HG02571 (cell line): ENCODE measurements around the gene KCNAB2.
"Not testable (repeated sequence)": the region's sequence is repeated elsewhere in the genome, so short reads cannot be mapped to it uniquely, and the experiment has no call there.

Experiments used
- ATAC-seq: cut with Tn5 transposase; IDR thresholded peaks from one replicate; pipeline ENCODE4 v1.9.1; 2021; ENCODE audit warnings: mild to moderate bottlenecking, moderate library complexity; ENCODE audit not compliant: unreplicated experiment

Gene KCNAB2

GRCh38 chr1:6052543-6053205 is 7.0 kb downstream of the KCNAB2 start:
- no peak for ATAC-seq

GRCh38 chr1:6053206-6053546 is 7.5 kb downstream of the KCNAB2 start:
- no peak for ATAC-seq

DNA sequence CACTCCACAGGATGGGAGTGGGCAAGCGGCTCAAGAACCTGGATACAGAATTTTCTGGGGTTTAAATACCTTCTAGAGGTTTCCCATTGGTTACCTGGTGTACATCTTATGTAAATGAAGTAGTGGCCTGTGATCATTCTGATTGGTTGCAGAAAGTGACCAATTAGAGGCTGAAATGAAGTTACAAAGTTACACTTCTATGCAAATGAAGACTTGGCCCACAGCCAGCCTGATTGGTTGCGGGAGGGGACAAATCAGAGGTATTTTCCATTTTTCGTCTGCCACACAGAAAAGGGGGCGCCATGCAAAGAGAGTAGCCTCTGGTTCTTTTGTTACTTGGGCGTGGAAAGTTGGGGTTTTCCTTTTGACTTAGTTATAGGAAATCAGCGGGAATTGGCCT is 8.9 kb downstream of the KCNAB2 start:
- no peak for ATAC-seq

DNA sequence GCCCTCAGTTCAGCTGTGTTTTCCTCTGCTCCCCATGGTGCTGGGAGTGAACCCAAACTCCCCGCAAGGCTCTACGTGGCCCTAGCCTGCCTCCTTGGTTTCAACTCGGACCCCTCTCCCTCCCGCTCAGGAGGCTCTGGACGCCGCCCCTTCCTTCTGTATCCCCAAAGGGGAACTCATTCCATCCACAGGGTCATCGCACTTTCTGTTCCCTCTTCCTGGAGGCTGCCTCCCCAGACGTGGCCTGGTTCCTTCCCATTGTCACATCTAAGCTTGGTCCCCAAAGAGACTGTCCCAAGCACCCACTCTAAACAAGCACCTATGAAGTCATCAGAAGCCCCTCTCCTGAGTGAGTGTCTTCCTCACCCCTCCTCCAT is 10.9 kb downstream of the KCNAB2 start:
- no peak for ATAC-seq

- ATAC-seq, result no peak
Measured at GRCh38 chr1:6057170-6057845, 11.6 kb downstream of the KCNAB2 start.

DNA sequence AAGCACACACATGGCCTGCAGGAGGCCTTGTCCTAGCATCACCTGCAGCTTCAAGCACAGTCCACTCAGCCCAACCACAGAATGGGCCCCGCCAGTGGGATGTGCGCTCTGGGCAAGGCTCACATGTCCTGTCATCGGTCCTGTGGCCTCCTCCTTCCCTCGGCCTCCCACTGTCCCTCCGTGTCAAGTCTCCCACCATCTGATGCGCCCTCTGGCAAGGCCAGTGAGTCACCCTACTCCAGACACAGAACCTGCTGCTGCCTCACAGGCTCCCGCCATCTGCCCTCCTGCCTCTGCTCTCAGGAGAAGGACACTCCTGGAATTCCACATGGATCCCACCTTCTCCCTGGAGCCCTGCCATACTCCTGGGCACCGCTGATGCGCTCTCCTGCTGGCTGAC is 14.2 kb downstream of the KCNAB2 start:
- no peak for ATAC-seq

- no peak for ATAC-seq
Measured at GRCh38 chr1:6062670-6063069, 17.0 kb downstream of the KCNAB2 start.

GRCh38 chr1:6063532-6064053 is 17.9 kb downstream of the KCNAB2 start:
- ATAC-seq, result not testable (repeated sequence)

- ATAC-seq, result no peak
Measured at GRCh38 chr1:6065093-6065858, 19.6 kb downstream of the KCNAB2 start.

DNA sequence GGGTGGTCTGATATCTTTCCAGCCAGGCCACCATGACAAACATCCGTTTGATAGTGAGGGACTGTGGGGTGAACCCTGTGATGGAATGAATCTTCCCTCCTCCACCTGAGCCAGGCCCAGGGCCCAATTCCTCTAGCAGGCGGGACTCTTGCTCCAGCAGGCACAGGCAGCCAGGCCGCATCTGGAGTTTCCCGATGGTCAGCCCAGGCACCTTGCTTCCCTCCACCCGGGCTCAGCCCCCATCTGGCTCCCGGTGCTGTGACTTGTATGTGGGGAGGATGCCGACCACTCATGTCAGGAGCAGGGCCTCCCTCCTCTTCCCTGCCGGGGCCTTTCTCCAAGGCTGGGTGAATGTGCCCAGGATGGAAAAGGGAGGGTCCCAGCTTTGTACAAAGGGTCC is 21.0 kb downstream of the KCNAB2 start:
- ATAC-seq, result no peak

DNA sequence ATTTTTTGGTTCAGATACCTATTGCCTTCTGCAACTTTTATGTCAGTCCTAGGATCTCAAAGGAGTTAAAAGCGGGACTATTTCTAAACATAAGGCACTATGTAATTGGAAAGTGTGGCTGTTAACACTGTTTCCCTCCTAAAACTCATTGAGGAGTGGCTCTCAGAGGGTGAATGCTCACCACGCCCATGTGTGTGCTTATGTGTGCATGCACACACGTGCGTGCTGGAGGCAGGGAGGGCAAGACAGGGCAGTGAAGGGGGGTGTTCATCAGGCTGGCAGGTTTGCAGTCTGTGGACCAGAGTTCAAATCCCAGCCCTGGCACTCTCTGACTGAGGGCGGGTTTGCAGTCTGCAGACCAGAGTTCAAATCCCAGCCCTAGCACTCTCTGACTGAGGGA is 22.4 kb downstream of the KCNAB2 start:
- no peak for ATAC-seq

DNA sequence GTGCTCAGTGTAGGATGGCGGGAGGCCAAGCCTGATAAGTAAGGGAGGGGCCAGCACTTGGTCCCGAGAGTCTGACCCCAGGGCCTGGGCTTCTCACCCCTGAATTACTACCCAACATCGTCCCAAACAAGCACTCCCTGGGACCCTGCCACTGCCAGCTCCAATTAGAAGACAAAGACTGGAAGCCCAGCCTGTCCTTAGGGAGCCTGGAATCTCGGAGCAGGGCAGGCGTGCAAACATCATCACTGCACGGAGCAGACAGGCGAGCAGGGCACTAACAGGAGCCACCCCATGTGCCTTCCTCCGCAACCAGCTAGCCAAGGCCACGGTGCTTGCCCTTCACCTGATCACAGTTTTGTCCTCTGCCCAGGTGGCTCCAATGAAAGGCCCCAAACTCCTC is 23.2 kb downstream of the KCNAB2 start:
- ATAC-seq, result no peak

DNA sequence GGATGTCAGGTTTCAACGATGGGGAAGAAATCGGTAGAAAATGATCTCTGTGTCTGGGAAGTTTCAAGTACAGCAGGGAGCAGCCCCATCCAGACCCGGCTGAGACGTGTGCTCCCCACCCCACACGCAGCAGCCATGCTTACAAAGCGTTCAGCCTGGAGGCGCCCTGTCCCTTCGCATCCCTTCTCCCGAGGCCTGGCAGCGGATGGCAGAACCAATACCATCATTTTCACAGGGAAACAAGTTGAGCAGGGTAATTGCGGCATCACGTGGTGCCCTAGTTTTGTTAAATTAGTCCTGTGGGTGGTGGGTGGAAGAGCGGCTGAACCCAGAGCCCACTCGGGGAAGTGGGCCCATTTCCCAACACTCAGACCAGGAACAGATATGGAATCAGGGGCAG is 23.9 kb downstream of the KCNAB2 start:
- ATAC-seq, result no peak

- ATAC-seq, result no peak
Measured at GRCh38 chr1:6070450-6070974, 24.8 kb downstream of the KCNAB2 start.

- no peak for ATAC-seq
Measured at GRCh38 chr1:6071219-6071618, 25.5 kb downstream of the KCNAB2 start.

- no peak for ATAC-seq
Measured at GRCh38 chr1:6072774-6073479, 27.2 kb downstream of the KCNAB2 start.

DNA sequence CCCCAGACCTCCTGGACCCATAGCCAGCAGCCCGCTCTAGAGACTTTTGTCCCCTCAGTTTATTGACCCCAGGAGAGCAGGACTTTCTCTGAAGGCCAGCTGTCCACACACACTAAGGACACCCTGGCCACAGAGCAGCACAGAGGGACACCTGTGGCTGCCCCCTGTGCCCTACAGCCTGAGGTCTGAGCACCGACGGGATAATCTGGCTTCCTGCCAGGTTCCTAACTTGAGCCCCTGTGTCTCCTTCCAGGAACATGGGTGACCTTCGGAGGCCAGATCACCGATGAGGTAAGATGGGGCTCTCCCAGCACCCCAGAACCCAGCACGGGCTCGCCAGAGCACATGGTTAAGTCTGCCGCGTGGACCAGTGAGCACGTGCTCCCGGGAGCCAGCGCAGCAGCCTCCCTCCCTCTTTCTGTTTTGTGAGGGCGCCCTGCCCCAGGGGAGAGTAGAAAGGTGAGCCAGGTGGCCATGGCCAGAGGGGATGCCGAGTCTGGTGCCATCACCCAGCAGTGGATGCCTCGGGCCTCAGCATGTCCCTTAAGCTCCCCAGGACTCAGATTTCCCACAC is 27.9 kb downstream of the KCNAB2 start:
- no peak for ATAC-seq

DNA sequence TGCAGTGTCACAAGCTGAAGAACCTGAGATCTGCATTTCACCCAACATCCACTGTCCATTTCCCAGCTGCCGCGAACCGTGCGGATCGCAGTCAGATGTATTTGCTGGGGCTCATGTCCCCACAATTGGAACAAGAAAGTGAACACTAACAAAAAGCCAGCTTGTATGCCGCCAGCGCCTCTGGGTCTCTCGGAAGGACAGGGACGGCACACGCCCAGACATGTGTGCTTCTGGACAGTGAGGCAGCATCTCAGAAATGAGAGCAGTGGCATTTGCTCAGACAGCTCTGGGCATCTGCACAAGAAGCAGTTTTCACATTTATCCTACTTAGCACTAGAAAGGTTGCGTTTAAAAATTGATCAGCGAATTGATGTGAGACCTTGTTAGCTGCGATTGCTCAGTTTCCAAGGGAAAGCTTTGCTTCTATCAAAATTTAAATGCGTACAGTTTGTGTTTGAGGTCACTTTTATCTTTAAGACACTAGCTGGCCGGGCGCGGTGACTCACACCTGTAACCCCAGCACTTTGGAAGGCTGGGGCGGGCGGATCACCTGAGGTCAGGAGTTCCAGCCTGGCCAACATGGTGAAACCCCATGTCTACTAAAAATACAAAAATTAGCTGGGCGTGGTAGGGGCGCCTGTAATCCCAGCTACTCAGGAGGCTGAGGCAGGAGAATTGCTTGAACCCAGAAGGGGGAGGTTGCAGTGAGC is 28.7 kb downstream of the KCNAB2 start:
- ATAC-seq, result no peak

DNA sequence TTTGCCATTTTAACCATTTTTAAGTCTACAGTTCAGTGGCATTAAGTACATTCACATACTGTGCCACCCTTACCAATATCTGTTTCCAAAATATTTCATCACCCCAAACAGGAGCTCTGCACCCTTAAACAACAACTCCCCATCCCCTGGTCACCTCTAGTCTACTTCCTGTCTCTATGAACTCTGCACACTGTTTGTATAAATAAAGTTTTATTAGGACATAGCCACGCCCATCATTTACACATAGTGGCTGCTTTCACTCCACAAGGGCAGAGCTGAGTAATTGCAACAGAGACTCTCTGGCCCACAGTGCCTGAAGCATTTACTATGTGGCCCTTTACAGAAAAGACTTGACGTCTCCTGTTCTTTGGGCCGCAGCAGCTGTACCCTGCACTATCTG is 30.1 kb downstream of the KCNAB2 start:
- no peak for ATAC-seq

GRCh38 chr1:6077061-6077460 is 31.4 kb downstream of the KCNAB2 start:
- not testable (repeated sequence) for ATAC-seq
